ENCODE results near the gene TRIM6.
A peak's percentile ranks its signal among the peaks of the same experiment; 100 is the strongest.

TRIM6 gene, protein sequence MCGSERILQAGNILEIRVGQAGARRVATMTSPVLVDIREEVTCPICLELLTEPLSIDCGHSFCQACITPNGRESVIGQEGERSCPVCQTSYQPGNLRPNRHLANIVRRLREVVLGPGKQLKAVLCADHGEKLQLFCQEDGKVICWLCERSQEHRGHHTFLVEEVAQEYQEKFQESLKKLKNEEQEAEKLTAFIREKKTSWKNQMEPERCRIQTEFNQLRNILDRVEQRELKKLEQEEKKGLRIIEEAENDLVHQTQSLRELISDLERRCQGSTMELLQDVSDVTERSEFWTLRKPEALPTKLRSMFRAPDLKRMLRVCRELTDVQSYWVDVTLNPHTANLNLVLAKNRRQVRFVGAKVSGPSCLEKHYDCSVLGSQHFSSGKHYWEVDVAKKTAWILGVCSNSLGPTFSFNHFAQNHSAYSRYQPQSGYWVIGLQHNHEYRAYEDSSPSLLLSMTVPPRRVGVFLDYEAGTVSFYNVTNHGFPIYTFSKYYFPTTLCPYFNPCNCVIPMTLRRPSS

DNA sequence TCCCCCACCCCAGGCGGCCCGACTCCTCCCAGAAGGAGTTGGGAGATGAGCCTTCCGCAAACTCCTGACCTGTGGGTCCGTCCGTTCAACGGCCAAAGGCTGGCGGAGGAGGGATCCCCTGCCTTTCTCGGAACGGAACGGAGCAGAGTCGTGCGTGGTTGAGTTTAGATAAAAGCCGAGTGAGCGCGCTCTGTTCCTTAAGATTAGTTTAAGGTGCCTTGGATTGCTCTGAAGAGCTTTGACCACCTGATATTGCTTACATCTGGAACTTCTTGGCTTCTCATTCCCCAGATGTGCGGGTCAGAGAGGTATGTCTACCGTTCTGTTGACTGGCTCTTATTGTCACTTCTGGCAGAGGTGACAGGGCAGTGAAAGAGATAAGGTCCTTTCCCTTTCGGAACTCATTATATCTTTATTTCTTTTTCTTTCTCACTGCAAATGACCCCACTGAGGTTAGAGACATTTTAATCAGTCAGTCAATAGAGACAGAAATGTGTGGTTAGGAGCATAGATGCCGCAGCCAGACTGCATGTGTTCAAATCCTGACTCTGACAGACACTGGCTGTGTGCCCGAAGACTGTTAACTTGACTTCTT, at the start of gene TRIM6:
Gene TRIM6 (plus strand): TSS at position 31 of the 595 bp plus-strand sequence. CDS start 261 bp downstream, at position 292.
- DNase-seq (ENCODE audit: low read depth): peak; percentile 52
- TF ChIP-seq, protein P1, sequence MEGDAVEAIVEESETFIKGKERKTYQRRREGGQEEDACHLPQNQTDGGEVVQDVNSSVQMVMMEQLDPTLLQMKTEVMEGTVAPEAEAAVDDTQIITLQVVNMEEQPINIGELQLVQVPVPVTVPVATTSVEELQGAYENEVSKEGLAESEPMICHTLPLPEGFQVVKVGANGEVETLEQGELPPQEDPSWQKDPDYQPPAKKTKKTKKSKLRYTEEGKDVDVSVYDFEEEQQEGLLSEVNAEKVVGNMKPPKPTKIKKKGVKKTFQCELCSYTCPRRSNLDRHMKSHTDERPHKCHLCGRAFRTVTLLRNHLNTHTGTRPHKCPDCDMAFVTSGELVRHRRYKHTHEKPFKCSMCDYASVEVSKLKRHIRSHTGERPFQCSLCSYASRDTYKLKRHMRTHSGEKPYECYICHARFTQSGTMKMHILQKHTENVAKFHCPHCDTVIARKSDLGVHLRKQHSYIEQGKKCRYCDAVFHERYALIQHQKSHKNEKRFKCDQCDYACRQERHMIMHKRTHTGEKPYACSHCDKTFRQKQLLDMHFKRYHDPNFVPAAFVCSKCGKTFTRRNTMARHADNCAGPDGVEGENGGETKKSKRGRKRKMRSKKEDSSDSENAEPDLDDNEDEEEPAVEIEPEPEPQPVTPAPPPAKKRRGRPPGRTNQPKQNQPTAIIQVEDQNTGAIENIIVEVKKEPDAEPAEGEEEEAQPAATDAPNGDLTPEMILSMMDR (conservative IDR thresholded peaks at IDR 0.05; ENCODE audit: control insufficient read depth, insufficient read depth, low read depth, low read length): no peak
- H3K4me3 ChIP-seq (ENCODE audit: control insufficient read depth, low read depth, low read length): peak within 1 kb of the TSS; percentile 72

DNA sequence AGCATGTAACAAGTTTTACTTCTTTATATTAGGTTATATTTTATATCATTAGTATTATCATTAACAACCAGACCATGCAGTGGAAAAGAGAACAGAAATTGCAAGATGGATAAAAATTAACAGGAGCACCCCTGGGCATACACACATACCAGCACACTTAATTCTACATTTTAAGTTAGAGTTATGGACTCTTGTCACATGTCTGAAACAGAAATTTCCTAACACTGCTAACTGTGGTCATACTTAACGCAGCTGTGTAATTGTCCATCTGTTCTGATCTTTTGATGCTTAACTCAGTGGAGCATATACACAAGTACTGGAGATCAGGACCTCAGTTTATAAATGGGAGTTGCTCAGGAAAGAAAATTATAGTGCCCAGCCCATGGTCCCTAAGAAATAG, 48.5 kb upstream of the TRIM6 start:
- no peak overlapping the region for H3K4me3 ChIP-seq (ENCODE audit: control insufficient read depth, low read depth, low read length)
- TF ChIP-seq, protein P1 (conservative IDR thresholded peaks at IDR 0.05; ENCODE audit: control insufficient read depth, insufficient read depth, low read depth, low read length): no peak
- DNase-seq (ENCODE audit: low read depth): no peak

DNA sequence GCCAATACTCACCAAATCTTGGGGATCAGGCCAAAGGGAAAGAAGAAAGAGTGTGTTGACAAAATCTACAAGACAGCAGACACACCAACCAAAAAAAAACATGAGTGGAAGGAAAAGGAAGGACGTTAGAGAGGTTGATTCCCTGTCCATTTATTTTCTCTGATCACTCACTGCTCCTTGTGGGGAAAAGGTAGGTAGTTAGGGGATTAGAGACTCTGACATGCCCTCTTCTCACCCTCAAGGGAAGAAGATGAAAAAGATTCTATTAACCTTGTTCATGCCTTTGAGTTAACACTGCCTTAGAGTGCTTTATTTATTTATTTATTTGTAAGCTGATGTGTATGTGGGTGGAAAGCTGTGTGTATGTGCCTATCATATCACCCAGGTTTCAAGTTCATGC, 48.0 kb upstream of the TRIM6 start, which contains the start of gene OR52H1:
Gene OR52H1 (minus strand): TSS at position 101 of the 400 bp plus-strand sequence. CDS start 3,035 bp downstream, outside the sequence.
- no peak for DNase-seq (ENCODE audit: low read depth)
- no peak within 1 kb of the TSS for H3K4me3 ChIP-seq (ENCODE audit: control insufficient read depth, low read depth, low read length)
- TF ChIP-seq, protein P1 (conservative IDR thresholded peaks at IDR 0.05; ENCODE audit: control insufficient read depth, insufficient read depth, low read depth, low read length): no peak

GRCh38 chr11:5550440-5551095, 45.9 kb upstream of the TRIM6 start:
- peak; percentile 83 for DNase-seq (ENCODE audit: low read depth)
- TF ChIP-seq, protein P1 (conservative IDR thresholded peaks at IDR 0.05; ENCODE audit: control insufficient read depth, insufficient read depth, low read depth, low read length): no peak
- no peak overlapping the region for H3K4me3 ChIP-seq (ENCODE audit: control insufficient read depth, low read depth, low read length)

- no peak overlapping the region for H3K4me3 ChIP-seq (ENCODE audit: control insufficient read depth, low read depth, low read length)
- peak; percentile 8 for DNase-seq (ENCODE audit: low read depth)
- TF ChIP-seq, protein P1 (conservative IDR thresholded peaks at IDR 0.05; ENCODE audit: control insufficient read depth, insufficient read depth, low read depth, low read length): no peak
These were observed 43.1 kb upstream of the TRIM6 start for GRCh38 chr11:5553343-5553742.

- TF ChIP-seq, protein P1 (conservative IDR thresholded peaks at IDR 0.05; ENCODE audit: control insufficient read depth, insufficient read depth, low read depth, low read length): no peak
These were observed 39.7 kb upstream of the TRIM6 start for GRCh38 chr11:5556596-5557188.

More at GRCh38 chr11:5556596-5557188, 39.7 kb upstream of the TRIM6 start:
- no peak overlapping the region for H3K4me3 ChIP-seq (ENCODE audit: control insufficient read depth, low read depth, low read length)
- no peak for DNase-seq (ENCODE audit: low read depth)
